Sigmoid colon (tissue), 7 donors: ENCODE measurements around the gene ITPR1. TPM values are rescaled to one million over a fixed set of nuclear protein-coding genes. Genes with fewer than 3 reads are reported as not detected.

Source experiments
- DNase-seq: peaks from one replicate; pipeline ENCODE4 v3.0.0-alpha.2; 2019
- H3K27ac ChIP-seq, 4 donors: fragments of 200-600 bp; sonication (generic); one replicate each; pipeline ENCODE4 v1.5.1; 2016 to 2019; ENCODE audit warnings: mild to moderate bottlenecking in 1 of 4
- H3K27me3 ChIP-seq, 3 donors: fragments of 200-600 bp; sonication (generic); one replicate each; pipeline ENCODE4 v1.5.1; 2019; ENCODE audit warnings: mild to moderate bottlenecking in 1 of 3
- H3K36me3 ChIP-seq, 4 donors: fragments of 200-600 bp; sonication (generic); one replicate each; pipeline ENCODE4 v1.5.1; 2016 to 2019
- H3K4me1 ChIP-seq, 4 donors: fragments of 200-600 bp; sonication (generic); one replicate each; pipeline ENCODE4 v1.5.1; 2017 to 2019
- H3K4me3 ChIP-seq, 4 donors: fragments of 200-600 bp; sonication (generic); one replicate each; pipeline ENCODE4 v1.5.1; 2017 to 2019; ENCODE audit warnings: mild to moderate bottlenecking in 2 of 4, moderate library complexity in 1 of 4
- H3K9me3 ChIP-seq, 4 donors: fragments of 200-600 bp in 3 of 4; sonication (generic) in 3 of 4; one replicate each; pipeline versions ENCODE4 v1.5.1 to v1.6.1; 2013 to 2019
- CTCF ChIP-seq, 4 experiments: fragments of 450-650 bp in 3 of 4; fragments of 200-600 bp in 1 of 4; IDR thresholded peaks; one replicate each; pipeline ENCODE4 v1.5.1; 2016 to 2019; ENCODE audit warnings: antibody characterized with exemption in 4 of 4, mild to moderate bottlenecking in 3 of 4, moderate library complexity in 2 of 4
- EP300 ChIP-seq, 4 donors: sonication (generic); formaldehyde crosslinking; IDR thresholded peaks; one replicate each; pipeline ENCODE4 v1.6.1; 2017; ENCODE audit warnings: antibody characterized with exemption in 4 of 4
- POLR2A ChIP-seq, 2 donors: fragments of 450-650 bp; IDR thresholded peaks; one replicate each; pipeline ENCODE4 v1.6.1; 2016; ENCODE audit warnings: antibody characterized with exemption in 2 of 2, mild to moderate bottlenecking in 2 of 2, moderate library complexity in 2 of 2
- POLR2AphosphoS5 ChIP-seq, 4 donors: sonication (generic); formaldehyde crosslinking; IDR thresholded peaks; one replicate each; pipeline ENCODE4 v1.6.1; 2017; ENCODE audit warnings: antibody characterized with exemption in 4 of 4
- WGBS, 2 donors: extraction: QIAGEN DNeasy Blood & Tissue Kit; methylation state at CpG; one replicate each; pipeline ENCODE4 v1.1.7; 2013; 5-methylcytosine and 5-hydroxymethylcytosine counted together
- intact Hi-C: fragments of 100-400 bp; cut with DNase I; formaldehyde crosslinking; loops from one replicate; pipeline ENCODE4 v1.15.1; 2023
- polyA plus RNA-seq, 3 donors: library from polyadenylated mRNA; stranded (reverse); fragments of 200-250 nt; gene quantifications; one replicate each; pipeline ENCODE4 v1.2.3, GENCODE V29; 2013
- total RNA-seq, 4 donors: library from RNA; depleted of rRNA; stranded (reverse); fragments of >200 nt; gene quantifications; one replicate each; pipeline ENCODE4 v1.1.0, GENCODE V29; 2016
- donor health status: healthy with polysubstance abuse.
- donor health status: Bipolar disorder and iron deficiency.
- donor health status: healthy.

Gene ITPR1
- total and polyA plus RNA-seq, 7 donors = 1.4 to 206 (median 111) TPM

- no peak for TF ChIP-seq CTCF (IDR thresholded peaks at IDR 0.05)
- TF ChIP-seq POLR2AphosphoS5 (IDR thresholded peaks at IDR 0.05) = no peak
- no peak for TF ChIP-seq EP300 (IDR thresholded peaks at IDR 0.05)
- TF ChIP-seq POLR2A (IDR thresholded peaks at IDR 0.05) = no peak
- WGBS, 2 donors = 51 to 88% methylated on average over 7 of the region's 7 CpGs
- Histone ChIP-seq H3K4me1 (peaks cover 0 to 29% (median 19%) of the 10 kb centered on the region in 4 donors), H3K27ac (peak overlapping the region in 2 of 4 donors; percentile 28 to 79), H3K27me3 (no peaks in the 10 kb centered on the region), H3K4me3 (no peak overlapping the region), H3K36me3 (peaks cover 0 to 10% (median 0%) of the 10 kb centered on the region in 4 donors), H3K9me3 (no peaks in the 10 kb centered on the region)
- no peak for DNase-seq
- intact Hi-C loops = no loop called here
These were observed 29.8 kb downstream of the ITPR1 start for GRCh38 chr3:4522947-4523346.

GRCh38 chr3:4523710-4524698, 30.9 kb downstream of the ITPR1 start:
- H3K4me1 ChIP-seq = peaks cover 0 to 34% (median 30%) of the 10 kb centered on the region in 4 donors
- peak overlapping the region; percentile 13 to 79 (median 44) for H3K27ac ChIP-seq
- TF ChIP-seq EP300 (IDR thresholded peaks at IDR 0.05) (no peak), POLR2A (IDR thresholded peaks at IDR 0.05) (no peak), POLR2AphosphoS5 (IDR thresholded peaks at IDR 0.05) (no peak), CTCF (IDR thresholded peaks at IDR 0.05) (no peak)

GRCh38 chr3:4525560-4526223, 32.5 kb downstream of the ITPR1 start:
- no peaks in the 10 kb centered on the region for H3K9me3 ChIP-seq
- intact Hi-C loops = no loop called here
- H3K27me3 ChIP-seq = no peaks in the 10 kb centered on the region
- H3K27ac ChIP-seq = no peak overlapping the region
- peaks cover 0 to 35% (median 30%) of the 10 kb centered on the region in 4 donors for H3K4me1 ChIP-seq
- WGBS, 2 donors = 68 to 87% methylated on average over 3 of the region's 3 CpGs
- H3K36me3 ChIP-seq = peaks cover 0 to 8% (median 0%) of the 10 kb centered on the region in 4 donors
- TF ChIP-seq CTCF (IDR thresholded peaks at IDR 0.05) = no peak
- no peak for TF ChIP-seq EP300 (IDR thresholded peaks at IDR 0.05)
- no peak overlapping the region for H3K4me3 ChIP-seq
- no peak for DNase-seq

More at GRCh38 chr3:4523710-4524698, 30.9 kb downstream of the ITPR1 start:
- intact Hi-C loops = no loop called here
- Histone ChIP-seq H3K36me3 (peaks cover 0 to 10% (median 0%) of the 10 kb centered on the region in 4 donors), H3K27me3 (no peaks in the 10 kb centered on the region), H3K4me3 (no peak overlapping the region), H3K9me3 (no peaks in the 10 kb centered on the region)
- WGBS, 2 donors = 50 to 69% methylated on average over 12 of the region's 12 CpGs
- no peak for DNase-seq

- Histone ChIP-seq H3K36me3 (no peaks in the 10 kb centered on the region), H3K27me3 (no peaks in the 10 kb centered on the region), H3K4me1 (peaks cover 0 to 58% (median 51%) of the 10 kb centered on the region in 4 donors), H3K27ac (no peak overlapping the region), H3K4me3 (no peak overlapping the region), H3K9me3 (no peaks in the 10 kb centered on the region)
- DNase-seq = no peak
- 62 to 67% methylated on average over 5 of the region's 5 CpGs for WGBS, 2 donors
- intact Hi-C loops = no loop called here
- TF ChIP-seq POLR2AphosphoS5 (IDR thresholded peaks at IDR 0.05) (no peak), POLR2A (IDR thresholded peaks at IDR 0.05) (no peak), EP300 (IDR thresholded peaks at IDR 0.05) (no peak), CTCF (IDR thresholded peaks at IDR 0.05) (no peak)
These were observed 35.2 kb downstream of the ITPR1 start for GRCh38 chr3:4528320-4528719.
